Endometrial microvascular endothelial cells (primary cell): Measurements from ENCODE around the gene CD28. TPM values are rescaled to one million over a fixed set of nuclear protein-coding genes. Genes with fewer than 3 reads are reported as not detected.

Experiments used
- in situ Hi-C: cut with HindIII; loops from 2 replicates; pipeline ENCODE4 v1.10.0; 2017; ENCODE audit warnings: low sequenced_read_pairs, low pct_unique_long_range_greater_than_20kb; ENCODE audit errors: inconsistent ontology term
- total RNA-seq: library from RNA; depleted of rRNA; stranded (reverse); fragments of >200 nt; gene quantifications from one replicate; pipeline ENCODE4 v1.2.3, GENCODE V29; 2015; ENCODE audit errors: inconsistent ontology term

The CD28 gene
- total RNA-seq, 1 donor from 2014 or later, result under 0.01 TPM

DNA sequence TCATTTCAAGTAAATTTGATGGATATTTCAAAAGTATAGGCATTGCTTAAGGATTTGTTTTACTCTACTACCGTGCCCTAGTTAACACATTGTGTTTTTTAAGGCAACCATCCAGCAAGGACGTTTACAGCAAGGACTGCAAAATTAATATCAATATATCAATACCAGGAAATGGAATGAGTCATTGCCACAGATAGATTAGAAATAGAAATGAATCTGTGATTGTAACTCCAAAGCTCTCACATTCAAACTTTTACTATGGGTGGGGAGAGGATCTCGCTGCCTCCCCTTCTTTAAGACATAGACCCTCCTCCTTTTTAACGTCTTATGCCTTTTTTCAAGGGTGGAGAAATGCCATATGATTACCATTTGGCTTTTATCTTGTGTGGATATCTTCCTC lies 3.8 kb downstream of the CD28 start:
- in situ Hi-C loops, result no loop called here

- in situ Hi-C loops, result no loop called here
Measured at GRCh38 chr2:203710952-203711351, 4.5 kb downstream of the CD28 start.

DNA sequence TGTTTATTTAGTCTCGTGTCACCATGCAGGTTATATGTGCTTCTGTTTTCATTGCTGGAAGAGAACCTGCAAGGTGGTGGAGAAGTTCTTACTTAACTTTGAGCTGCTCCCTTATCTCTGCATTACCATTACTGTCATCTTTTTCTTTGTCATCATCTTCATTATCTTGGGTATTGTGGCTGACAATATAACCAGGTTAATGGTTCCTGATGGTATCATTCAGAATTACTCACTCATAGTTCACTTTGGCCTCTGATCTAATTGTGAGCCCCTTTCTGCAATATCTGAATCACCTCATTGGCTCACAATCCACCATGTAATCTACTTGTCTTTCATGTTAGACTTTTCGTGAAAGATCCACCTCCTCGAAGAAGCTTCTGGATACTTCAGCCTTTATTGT lies 5.0 kb downstream of the CD28 start:
- in situ Hi-C loops, result no loop called here

- in situ Hi-C loops, result no loop called here
Measured at GRCh38 chr2:203713381-203713780, 6.9 kb downstream of the CD28 start.

- in situ Hi-C loops, result no loop called here
Measured at GRCh38 chr2:203714112-203714511, 7.7 kb downstream of the CD28 start.

DNA sequence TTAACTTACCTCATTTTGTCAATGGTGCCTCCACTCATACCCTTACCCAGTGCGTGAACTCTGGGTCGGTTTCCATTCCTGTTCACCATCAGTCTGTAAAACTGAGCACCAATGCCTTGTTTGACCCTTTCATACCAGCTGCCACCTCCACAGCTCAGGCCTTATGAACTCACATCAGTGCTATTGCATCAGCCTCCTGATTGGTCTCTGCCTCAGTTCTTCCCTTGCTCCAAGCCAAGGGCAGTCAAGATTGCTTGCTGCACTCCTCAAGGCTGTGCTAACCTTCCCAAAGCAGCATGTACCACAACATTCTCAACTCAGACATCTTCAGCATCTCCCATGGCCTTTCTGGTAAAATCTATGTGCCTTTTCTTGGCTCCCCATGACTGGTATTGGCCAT lies 9.3 kb downstream of the CD28 start:
- in situ Hi-C loops, result no loop called here

- in situ Hi-C loops, result no loop called here
Measured at GRCh38 chr2:203718087-203718486, 11.6 kb downstream of the CD28 start.

DNA sequence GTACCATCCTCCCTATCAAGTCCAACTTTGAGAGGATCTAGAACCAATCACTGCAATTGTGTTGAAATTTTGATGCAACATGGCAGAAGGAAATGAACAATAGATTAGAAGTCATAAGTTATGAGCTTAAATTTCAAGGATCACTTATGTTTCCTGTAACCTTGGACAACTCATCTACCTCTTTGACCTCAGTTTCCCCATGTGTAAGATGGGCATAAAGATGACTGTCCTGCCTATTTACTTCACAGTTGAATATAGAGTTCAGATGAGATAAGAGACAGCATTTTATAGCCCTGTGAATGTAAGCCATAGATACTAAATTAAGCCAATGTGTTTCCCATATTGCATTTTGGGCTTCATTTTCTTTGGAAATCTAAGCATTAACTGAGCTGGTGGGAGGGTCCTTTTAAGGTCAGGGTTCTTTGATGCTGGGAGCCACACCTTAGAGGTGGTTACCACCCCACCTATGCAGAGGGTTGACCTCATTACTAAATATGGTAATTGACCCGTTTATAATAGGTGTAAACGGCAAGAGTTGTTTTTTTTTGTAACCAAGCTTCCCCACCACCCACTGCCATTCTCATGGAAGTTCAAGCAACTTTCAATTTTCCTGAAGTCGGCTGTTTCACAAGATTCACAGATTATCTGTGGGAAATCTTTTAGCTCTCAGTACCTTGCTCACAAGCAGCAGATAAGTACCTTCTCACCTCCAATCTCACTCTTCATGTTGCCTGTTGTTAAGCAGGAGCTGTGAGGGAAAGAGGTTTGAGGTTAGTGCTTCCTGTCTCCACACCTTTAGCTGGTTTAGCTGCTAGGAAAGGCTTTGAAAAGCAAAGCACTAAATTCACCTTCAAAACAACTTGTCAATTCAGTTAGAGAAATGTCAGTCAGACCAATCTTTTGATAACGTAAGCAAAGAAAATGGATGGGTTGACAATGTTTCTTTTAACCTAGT lies 13.3 kb downstream of the CD28 start:
- in situ Hi-C loops, result no loop called here

GRCh38 chr2:203720915-203721672 lies 14.7 kb downstream of the CD28 start:
- in situ Hi-C loops, result no loop called here

GRCh38 chr2:203721781-203722300 lies 15.4 kb downstream of the CD28 start:
- in situ Hi-C loops, result no loop called here

- in situ Hi-C loops, result no loop called here
Measured at GRCh38 chr2:203722411-203722810, 16.0 kb downstream of the CD28 start.

GRCh38 chr2:203728321-203728720 lies 21.9 kb downstream of the CD28 start:
- in situ Hi-C loops, result no loop called here

- in situ Hi-C loops, result no loop called here
Measured at GRCh38 chr2:203730076-203730729, 23.8 kb downstream of the CD28 start.

DNA sequence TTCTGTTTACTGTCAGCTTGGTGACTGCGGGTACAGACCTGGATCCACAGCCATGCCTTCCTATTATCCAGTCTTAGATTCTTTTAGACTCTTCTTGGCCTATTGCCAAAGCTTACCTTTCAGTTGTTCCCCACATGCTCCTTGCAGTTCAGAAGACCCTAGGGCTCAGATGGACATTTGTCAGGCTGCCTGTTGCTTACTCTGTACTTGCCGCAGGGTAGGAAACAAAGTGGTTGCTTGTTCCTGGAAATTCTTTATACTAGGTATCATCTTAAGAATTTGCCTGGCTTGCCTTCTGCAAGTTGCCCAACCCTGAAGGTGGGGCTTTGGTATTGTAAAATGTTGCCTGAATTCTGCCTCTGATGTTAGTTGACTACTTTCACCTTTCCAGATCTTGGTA lies 24.4 kb downstream of the CD28 start:
- in situ Hi-C loops, result no loop called here

DNA sequence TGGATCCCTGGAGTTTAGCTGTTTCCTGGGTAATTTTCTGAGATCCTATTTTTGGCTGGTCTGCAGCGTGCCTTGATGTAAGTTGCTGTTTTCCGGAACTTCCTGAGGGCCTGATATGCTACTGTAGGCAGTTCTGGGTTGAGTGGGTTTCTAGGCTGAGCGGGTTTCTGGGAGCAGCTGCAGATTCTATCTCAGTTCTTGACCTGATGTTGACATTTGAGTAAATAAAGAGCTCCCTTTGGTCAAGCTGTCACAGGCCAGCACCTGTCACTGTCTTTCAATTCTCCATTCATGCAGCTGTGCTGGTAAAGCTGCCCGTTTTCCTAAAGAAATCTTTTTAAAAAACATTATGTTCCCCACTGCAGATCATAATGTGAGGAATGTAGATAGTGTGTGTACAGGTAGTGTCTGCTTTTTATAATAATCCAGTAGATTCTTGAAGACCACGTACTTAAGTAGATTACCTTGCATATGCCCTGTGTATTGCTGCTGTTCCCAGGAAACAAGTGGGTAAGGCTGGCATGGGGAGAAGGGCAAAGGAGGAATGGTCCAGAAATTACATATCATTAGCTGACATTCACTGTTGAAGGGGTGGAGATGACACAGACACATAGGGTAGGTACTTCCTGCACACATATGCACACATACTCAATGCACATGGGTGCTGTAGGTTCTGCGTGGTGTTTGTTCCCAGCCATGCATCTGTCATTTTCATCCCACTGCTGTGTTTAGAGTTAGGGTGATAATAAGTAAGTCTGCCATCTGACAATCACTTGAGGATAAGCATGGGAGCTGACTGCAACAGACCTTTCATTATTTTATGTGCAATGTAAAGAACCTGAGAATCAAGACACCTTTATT lies 25.9 kb downstream of the CD28 start:
- in situ Hi-C loops, result no loop called here

GRCh38 chr2:203732953-203733510 lies 26.6 kb downstream of the CD28 start:
- in situ Hi-C loops, result no loop called here

- in situ Hi-C loops, result no loop called here
Measured at GRCh38 chr2:203733684-203734083, 27.2 kb downstream of the CD28 start.

DNA sequence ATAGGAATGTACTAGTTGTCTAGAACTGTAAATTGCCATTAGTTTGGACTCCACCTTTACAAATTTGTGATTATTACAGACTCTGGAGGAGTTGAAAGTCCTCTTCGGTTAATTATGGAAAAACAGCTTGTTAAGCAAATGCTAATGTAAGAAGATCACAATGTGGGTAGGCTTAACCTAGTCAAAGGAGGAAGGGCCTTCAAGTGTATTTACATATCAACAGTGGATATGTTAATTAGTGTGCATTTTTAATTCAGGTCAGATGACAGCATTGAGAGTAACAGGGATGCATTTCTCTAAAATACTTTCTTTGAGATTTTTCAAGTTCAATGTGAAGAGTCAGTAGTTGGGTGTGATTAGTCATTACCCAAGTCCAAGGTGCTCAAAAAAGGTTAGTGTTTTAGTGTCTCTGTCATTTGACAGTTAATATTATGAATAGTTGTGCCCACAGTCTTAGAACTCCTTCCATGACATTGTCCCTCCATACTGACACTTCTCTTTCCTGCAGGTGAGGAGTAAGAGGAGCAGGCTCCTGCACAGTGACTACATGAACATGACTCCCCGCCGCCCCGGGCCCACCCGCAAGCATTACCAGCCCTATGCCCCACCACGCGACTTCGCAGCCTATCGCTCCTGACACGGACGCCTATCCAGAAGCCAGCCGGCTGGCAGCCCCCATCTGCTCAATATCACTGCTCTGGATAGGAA lies 28.0 kb downstream of the CD28 start:
- in situ Hi-C loops, result no loop called here
